BE2C (cell line): ENCODE data around the gene GLYAT.
"Not testable (repeated sequence)": the region's sequence is repeated elsewhere in the genome, so short reads cannot be mapped to it uniquely, and the experiment has no call there.

ENCODE experiments used
- DNase-seq: peaks from one replicate; pipeline ENCODE4 v3.0.0-alpha.2; 2020
- H3K27me3 ChIP-seq: fragments of 250-450 bp; sonication (Bioruptor Pico); 2 replicates; pipeline ENCODE4 v1.5.1; 2020; ENCODE audit warnings: mild to moderate bottlenecking
- H3K36me3 ChIP-seq: fragments of 250-450 bp; sonication (Bioruptor Pico); 2 replicates; pipeline ENCODE4 v1.5.1; 2020; ENCODE audit warnings: mild to moderate bottlenecking
- H3K4me1 ChIP-seq: fragments of 250-450 bp; sonication (Bioruptor Pico); 2 replicates; pipeline ENCODE4 v1.5.1; 2020
- H3K4me3 ChIP-seq: 2 replicates; pipeline ENCODE4 v1.5.1; 2011; ENCODE audit warnings: low read depth, low read length
- H3K9me3 ChIP-seq: fragments of 250-450 bp; sonication (Bioruptor Pico); 2 replicates; pipeline ENCODE4 v1.5.1; 2020
- TF ChIP-seq, protein P1 (sequence below): IDR thresholded peaks from 2 replicates; pipeline ENCODE4 v1.5.1; 2012; ENCODE audit warnings: mild to moderate bottlenecking, low read depth, low read length

Gene GLYAT

DNA sequence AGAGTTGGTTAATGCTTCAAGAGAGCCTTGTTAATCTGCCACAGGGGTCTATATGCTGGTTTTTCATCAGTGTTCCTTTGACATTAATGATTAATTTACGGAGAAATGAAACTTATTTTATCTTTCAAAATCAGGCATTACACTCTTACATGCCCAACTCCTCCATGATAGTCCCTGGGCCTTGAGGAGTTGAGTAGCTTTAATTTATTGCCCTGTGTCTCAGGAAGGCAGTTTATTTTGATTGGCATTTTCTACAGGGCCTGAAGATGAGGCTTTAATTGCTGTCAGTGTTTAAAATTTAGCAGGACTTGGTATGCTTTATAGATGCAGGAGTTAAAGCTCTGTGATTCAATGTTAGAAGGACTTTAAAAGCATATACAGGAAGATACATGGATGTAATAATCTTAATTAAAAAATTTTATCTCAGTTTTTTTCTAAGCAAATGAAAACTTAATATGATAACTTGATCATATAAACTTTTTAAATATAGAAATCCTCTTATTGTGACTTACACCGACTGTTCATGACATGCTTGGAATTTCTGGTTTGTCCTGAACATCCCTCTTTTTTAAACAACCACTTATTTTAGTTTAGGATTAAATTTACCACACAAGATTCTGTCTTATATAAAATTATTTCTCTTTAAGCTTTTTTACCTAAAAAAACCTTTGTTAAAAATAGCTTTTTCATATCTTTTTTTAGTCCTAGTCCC is 12.2 kb downstream of the GLYAT start:
- Histone ChIP-seq H3K27me3 (no peaks in the 10 kb centered on the region), H3K4me1 (no peaks in the 10 kb centered on the region), H3K36me3 (no peaks in the 10 kb centered on the region), H3K9me3 (no peaks in the 10 kb centered on the region), H3K4me3 (no peak overlapping the region)
- no peak for DNase-seq
- TF ChIP-seq, protein P1, sequence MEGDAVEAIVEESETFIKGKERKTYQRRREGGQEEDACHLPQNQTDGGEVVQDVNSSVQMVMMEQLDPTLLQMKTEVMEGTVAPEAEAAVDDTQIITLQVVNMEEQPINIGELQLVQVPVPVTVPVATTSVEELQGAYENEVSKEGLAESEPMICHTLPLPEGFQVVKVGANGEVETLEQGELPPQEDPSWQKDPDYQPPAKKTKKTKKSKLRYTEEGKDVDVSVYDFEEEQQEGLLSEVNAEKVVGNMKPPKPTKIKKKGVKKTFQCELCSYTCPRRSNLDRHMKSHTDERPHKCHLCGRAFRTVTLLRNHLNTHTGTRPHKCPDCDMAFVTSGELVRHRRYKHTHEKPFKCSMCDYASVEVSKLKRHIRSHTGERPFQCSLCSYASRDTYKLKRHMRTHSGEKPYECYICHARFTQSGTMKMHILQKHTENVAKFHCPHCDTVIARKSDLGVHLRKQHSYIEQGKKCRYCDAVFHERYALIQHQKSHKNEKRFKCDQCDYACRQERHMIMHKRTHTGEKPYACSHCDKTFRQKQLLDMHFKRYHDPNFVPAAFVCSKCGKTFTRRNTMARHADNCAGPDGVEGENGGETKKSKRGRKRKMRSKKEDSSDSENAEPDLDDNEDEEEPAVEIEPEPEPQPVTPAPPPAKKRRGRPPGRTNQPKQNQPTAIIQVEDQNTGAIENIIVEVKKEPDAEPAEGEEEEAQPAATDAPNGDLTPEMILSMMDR: no peak

GRCh38 chr11:58712531-58712930 is 19.2 kb downstream of the GLYAT start:
- Histone ChIP-seq H3K4me1 (no peaks in the 10 kb centered on the region), H3K4me3 (no peak overlapping the region), H3K9me3 (no peaks in the 10 kb centered on the region), H3K36me3 (no peaks in the 10 kb centered on the region), H3K27me3 (no peaks in the 10 kb centered on the region)
- TF ChIP-seq, protein P1: no peak
- no peak for DNase-seq

DNA sequence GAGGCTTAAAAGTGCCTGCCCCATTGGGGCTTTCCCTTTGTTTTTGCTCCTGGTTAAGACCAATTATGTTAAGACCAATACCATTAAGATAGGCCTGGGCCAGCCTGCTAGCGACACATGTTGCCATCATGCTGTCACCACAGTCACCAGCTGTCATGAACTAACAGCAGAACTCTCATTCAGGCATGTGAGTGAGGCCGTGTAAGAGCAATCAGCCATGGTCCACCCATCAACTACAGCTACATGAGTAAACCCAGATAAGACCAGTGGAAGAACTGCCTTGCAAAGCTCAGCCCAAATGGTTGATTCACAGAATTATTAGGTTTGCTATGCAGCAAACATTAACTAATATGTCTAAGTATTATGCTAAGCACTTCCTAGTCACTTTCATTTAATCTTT is 19.9 kb downstream of the GLYAT start:
- Histone ChIP-seq H3K4me1 (no peaks in the 10 kb centered on the region), H3K36me3 (no peaks in the 10 kb centered on the region), H3K27me3 (no peaks in the 10 kb centered on the region), H3K9me3 (no peaks in the 10 kb centered on the region), H3K4me3 (no peak overlapping the region)
- no peak for DNase-seq
- TF ChIP-seq, protein P1: no peak

DNA sequence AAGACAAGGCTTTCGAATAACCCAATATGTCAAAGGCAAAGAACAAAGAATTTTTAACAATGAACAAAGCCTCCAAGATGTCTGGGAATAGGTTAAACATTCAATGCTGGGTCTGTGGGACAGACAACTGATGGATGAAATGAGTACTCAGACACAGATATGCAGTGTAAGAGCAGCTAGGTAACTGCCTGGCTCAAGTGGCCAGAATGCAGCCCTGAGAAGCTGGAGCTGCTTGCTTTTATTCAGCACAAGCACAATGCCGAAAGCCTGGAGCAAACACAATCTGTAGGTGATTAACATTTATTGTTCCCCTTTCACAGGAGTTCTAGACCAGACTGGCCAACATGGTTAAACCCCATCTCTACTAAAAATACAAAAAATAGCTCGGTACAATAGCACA is 24.0 kb downstream of the GLYAT start:
- Histone ChIP-seq H3K27me3 (no peaks in the 10 kb centered on the region), H3K36me3 (no peaks in the 10 kb centered on the region), H3K9me3 (no peaks in the 10 kb centered on the region), H3K4me1 (no peaks in the 10 kb centered on the region), H3K4me3 (no peak overlapping the region)
- no peak for DNase-seq
- TF ChIP-seq, protein P1: no peak

- DNase-seq, H3K27me3 ChIP-seq, H3K4me1 ChIP-seq, H3K4me3 ChIP-seq, H3K9me3 ChIP-seq, H3K36me3 ChIP-seq: not testable (repeated sequence)
Observed at GRCh38 chr11:58696825-58697224, 34.9 kb downstream of the GLYAT start.

DNA sequence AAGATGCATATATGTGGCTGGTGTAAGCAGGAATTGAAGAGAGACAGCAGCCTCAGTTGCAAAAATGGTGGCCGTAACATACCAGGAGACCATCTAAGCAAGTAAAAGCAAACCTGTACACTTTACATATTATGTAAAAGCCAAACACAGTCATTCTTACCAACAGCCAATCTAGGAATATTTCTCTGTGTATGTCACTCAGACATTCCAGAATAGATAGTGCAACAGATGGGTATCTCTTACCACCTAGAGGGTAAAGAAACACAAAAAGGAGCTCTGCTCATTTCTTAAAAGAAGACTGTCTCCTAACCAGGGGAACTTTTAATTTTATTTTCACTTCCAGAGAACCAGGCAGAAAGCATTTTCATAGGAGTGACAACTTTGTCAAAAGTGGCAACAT is 38.7 kb downstream of the GLYAT start:
- no peaks in the 10 kb centered on the region for H3K27me3 ChIP-seq
- no peaks in the 10 kb centered on the region for H3K4me1 ChIP-seq
- no peaks in the 10 kb centered on the region for H3K9me3 ChIP-seq
- no peak overlapping the region for H3K4me3 ChIP-seq
- TF ChIP-seq, protein P1: no peak
- DNase-seq: no peak
- H3K36me3 ChIP-seq: no peaks in the 10 kb centered on the region
